SK-N-MC (cell line): ENCODE data around the gene SCNN1B.

Source experiments
- EZH2 ChIP-seq: fragments of 200-600 bp; sonication (generic); IDR thresholded peaks from one replicate; pipeline ENCODE4 v1.6.1; 2017; ENCODE audit warnings: antibody characterized with exemption
- POLR2AphosphoS5 ChIP-seq: IDR thresholded peaks from 2 replicates; pipeline ENCODE4 v1.6.1; 2012; ENCODE audit warnings: mild to moderate bottlenecking, low read depth, low read length, borderline replicate concordance

DNA sequence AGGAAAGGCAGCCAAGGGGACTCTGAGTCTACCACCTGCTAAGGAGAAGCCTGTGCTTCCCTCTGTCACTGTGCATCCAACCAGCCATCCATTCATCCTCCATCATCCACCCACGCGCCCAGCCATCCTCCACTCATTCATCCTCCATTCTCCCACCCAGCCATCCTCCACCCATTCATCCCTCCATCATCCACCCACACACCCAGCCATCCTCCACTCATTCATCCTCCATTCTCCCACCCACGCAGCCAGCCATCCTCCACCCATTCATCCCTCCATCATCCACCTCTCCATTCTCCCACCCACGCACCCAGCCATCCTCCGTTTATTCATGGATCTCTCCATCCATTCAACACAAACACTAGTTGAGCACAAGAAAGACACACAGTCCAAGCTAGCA lies 76.8 kb downstream of the SCNN1B start:
- no peak for TF ChIP-seq EZH2
- TF ChIP-seq POLR2AphosphoS5, result no peak
